ENCODE data around the gene FBLN2.

- TF ChIP-seq CTCF (IDR thresholded peaks at IDR 0.05) = no peak
- no peak for TF ChIP-seq POLR2A (IDR thresholded peaks at IDR 0.05; ENCODE audit: low read length)
- no peak for TF ChIP-seq MAFK (IDR thresholded peaks at IDR 0.05; ENCODE audit: partially characterized antibody)
- TF ChIP-seq USF2 (IDR thresholded peaks at IDR 0.05) = no peak
- TF ChIP-seq EP300 (IDR thresholded peaks at IDR 0.05) = no peak
- TF ChIP-seq PHF8 (IDR thresholded peaks at IDR 0.05; ENCODE audit: borderline replicate concordance, low read depth) = no peak
- no peak for TF ChIP-seq CHD2 (IDR thresholded peaks at IDR 0.05; ENCODE audit: low read length, partially characterized antibody)
- TF ChIP-seq BHLHE40 (IDR thresholded peaks at IDR 0.05; ENCODE audit: low read depth, low read length) = no peak
Observed at GRCh38 chr3:13588221-13588701, 39.3 kb downstream of the FBLN2 start.

Measured in A549 (cell line).